Psoas muscle (tissue), 8 donors: ENCODE data around the gene PPA1. TPM values are rescaled to one million over a fixed set of nuclear protein-coding genes. Genes with fewer than 3 reads are reported as not detected.
A peak's percentile ranks its signal among the peaks of the same experiment; 100 is the strongest.

ENCODE experiments used
- ATAC-seq, 4 donors: fragments of 200-7000 bp; cut with Tn5 transposase; one replicate each; pipeline ENCODE4 v1.9.1; 2020; ENCODE audit warnings: moderate library complexity in 3 of 4, mild to moderate bottlenecking in 2 of 4
- DNase-seq, 2 donors: peaks; one replicate each; pipeline ENCODE4 v3.0.0-alpha.2; 2020
- H3K27ac ChIP-seq: fragments of 200-600 bp; one replicate; pipeline ENCODE4 v1.8.0; 2022
- H3K27me3 ChIP-seq, 3 donors: fragments of 200-600 bp in 1 of 3; one replicate each; pipeline versions ENCODE4 v1.6.1 to v1.8.0; 2013 to 2022; ENCODE audit warnings: low read length in 2 of 3, mild to moderate bottlenecking in 2 of 3, moderate library complexity in 1 of 3; ENCODE audit not compliant: insufficient read depth in 3 of 3
- H3K36me3 ChIP-seq, 2 donors: fragments of 200-600 bp in 1 of 2; one replicate each; pipeline versions ENCODE4 v1.6.1 to v1.8.0; 2013 to 2022; ENCODE audit warnings: low read depth in 1 of 2, mild to moderate bottlenecking in 1 of 2, moderate library complexity in 1 of 2; ENCODE audit not compliant: insufficient read depth in 1 of 2
- H3K4me1 ChIP-seq: fragments of 200-600 bp; one replicate; pipeline ENCODE4 v1.8.0; 2022
- H3K4me3 ChIP-seq: fragments of 200-600 bp; one replicate; pipeline ENCODE4 v1.8.0; 2022; ENCODE audit warnings: mild to moderate bottlenecking
- H3K9me3 ChIP-seq: fragments of 200-600 bp; one replicate; pipeline ENCODE4 v1.8.0; 2022
- CTCF ChIP-seq: fragments of 200-600 bp; IDR thresholded peaks from one replicate; pipeline ENCODE4 v1.8.0; 2022; ENCODE audit warnings: antibody characterized with exemption
- WGBS, 3 donors: extraction: QIAGEN DNeasy Blood & Tissue Kit; methylation state at CpG; one replicate each; pipeline versions ENCODE4 v1.1.6 to v1.1.7; 2013; 5-methylcytosine and 5-hydroxymethylcytosine counted together
- intact Hi-C, 2 donors: fragments of 100-400 bp; cut with DNase I; formaldehyde crosslinking; loops; one replicate each; pipeline versions ENCODE4 v1.11.0 to v1.14.2; 2022
- polyA plus RNA-seq, 3 donors: library from polyadenylated mRNA; stranded (reverse); fragments of 200-250 nt; gene quantifications; one replicate each; pipeline ENCODE4 v1.2.3, GENCODE V29; 2013
- total RNA-seq, 4 donors: library from RNA; stranded (reverse); fragmentation: NEBNext Ultra II Directional in 2 of 4; extraction: Animal tissue kit (Norgen Biotek cat#: 25700) in 2 of 4; gene quantifications; one replicate each; pipeline versions ENCODE4 v1.2.1 to v1.2.4, GENCODE V29; 2021 to 2023
- donor health status: healthy with polysubstance abuse.
- donor health status: DM: no; HTN: no; CAD: no; lungs with moderate emphysema.
- donor health status: Bipolar disorder and iron deficiency.
- donor health status: healthy.
- donor health status: DM: yes; HTN: yes; CAD: no.
- donor health status: DM: no; HTN: no; CAD: no.
- donor health status: DM: no; HTN: no; CAD: no.
- donor health status: DM: yes; HTN: yes; CAD: no.

Gene PPA1
- total and polyA plus RNA-seq, 7 donors, result 95.3 to 211 (median 131) TPM

GRCh38 chr10:70254778-70255328 is 21.6 kb upstream of the PPA1 start:
- ATAC-seq (no peak), DNase-seq (no peak)
- Histone ChIP-seq H3K4me3 (peak overlapping the region; percentile 36), H3K27me3 (peaks cover 0 to 39% (median 21%) of the 10 kb centered on the region in 3 donors), H3K27ac (no peak overlapping the region), H3K9me3 (no peaks in the 10 kb centered on the region), H3K4me1 (no peaks in the 10 kb centered on the region), H3K36me3 (no peaks in the 10 kb centered on the region)
- intact Hi-C loops, result no loop called here
- 41 to 54% (median 53%) methylated on average over 34 to 40 of the region's 40 CpGs for WGBS, 3 donors
- TF ChIP-seq CTCF, result no peak

DNA sequence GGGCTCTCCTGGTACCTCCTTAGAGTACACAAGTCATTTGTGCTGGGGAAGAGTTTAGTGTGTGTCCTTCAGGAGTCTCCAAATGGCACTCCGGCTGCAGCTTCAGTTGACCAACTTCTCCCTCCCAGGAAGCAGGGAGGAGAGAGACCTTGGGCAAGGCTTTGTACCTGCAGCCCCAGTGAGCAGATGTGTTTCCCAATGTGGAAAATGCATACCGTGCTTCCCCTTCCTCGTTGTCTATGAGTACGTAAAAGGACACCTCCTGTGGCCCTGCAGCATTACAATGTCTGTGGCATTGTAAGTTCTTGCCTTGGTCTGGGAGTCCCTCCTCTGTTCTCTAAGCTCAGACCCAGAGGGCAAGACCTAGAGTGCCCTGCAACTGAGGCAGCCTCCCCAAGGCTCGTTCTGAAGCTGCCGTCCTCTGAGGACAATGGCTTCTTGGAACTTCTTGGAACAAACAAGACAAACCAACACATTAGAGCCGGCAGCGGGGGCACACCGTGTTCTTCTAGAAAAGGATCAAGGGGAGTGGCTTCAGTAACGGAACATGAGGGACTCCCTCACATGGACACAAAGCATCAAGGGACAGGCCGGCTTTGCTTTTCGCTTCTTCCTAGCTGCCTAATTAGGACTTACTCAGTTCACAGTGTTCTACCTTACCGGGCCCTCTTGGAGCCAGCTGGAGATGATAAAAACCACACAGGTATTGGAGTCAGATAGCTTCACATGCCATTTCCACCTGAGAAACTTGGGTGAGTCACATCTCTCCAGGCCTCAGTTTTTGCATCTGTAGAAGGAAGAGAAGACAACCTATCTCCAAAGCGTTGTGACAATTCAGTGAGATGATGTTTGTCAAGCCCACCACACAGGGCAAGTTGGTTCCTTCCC is 20.9 kb upstream of the PPA1 start:
- no peaks in the 10 kb centered on the region for H3K36me3 ChIP-seq
- no peaks in the 10 kb centered on the region for H3K4me1 ChIP-seq
- WGBS, 3 donors, result 81 to 85% (median 84%) methylated on average over 14 of the region's 14 CpGs
- H3K9me3 ChIP-seq, result no peaks in the 10 kb centered on the region
- intact Hi-C loops, result no loop called here
- DNase-seq (no peak), ATAC-seq (no peak)
- peaks cover 0 to 39% (median 21%) of the 10 kb centered on the region in 3 donors for H3K27me3 ChIP-seq
- TF ChIP-seq CTCF, result no peak
- H3K4me3 ChIP-seq, result no peak overlapping the region
- H3K27ac ChIP-seq, result no peak overlapping the region

DNA sequence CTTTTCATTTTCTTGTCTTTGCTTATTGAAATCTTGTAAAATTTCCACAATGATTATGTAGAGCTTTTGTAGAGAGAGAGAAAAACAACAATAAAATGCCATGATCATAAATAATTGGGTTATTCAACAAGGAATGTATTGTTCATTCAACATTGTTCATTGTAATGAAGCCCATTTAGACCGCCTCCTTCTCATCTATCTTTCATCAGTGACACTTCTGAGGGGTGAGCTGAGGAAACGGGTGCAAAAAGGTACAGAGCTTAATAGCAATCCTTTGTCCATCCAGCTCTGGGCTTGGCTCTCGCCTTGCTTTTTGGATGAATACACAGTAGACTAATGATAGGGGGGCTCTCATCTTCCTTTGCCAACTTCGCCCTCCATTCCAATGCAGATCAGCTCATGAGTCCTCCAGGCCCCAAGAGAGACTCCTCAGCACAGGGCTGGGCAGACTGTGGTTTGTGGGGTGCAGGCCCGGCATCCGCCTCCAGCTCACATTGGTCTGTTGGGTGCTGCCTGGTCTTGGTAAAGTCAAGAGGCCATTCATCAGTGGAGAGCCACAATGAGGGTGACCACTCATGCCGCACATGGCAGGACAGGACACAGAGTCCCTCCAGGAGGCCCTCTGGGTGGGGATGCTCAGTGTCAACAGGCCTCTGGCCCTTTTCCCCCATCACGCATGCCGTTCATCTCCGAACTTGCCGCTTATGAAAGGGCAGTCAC is 17.9 kb upstream of the PPA1 start:
- no peak for TF ChIP-seq CTCF
- H3K27ac ChIP-seq, result no peak overlapping the region
- H3K27me3 ChIP-seq, result peaks cover 0 to 30% (median 20%) of the 10 kb centered on the region in 3 donors
- no peaks in the 10 kb centered on the region for H3K9me3 ChIP-seq
- ATAC-seq (no peak), DNase-seq (no peak)
- intact Hi-C loops, result no loop called here
- 90 to 98% (median 94%) methylated on average over 11 of the region's 11 CpGs for WGBS, 3 donors
- no peak overlapping the region for H3K4me3 ChIP-seq
- H3K4me1 ChIP-seq, result no peaks in the 10 kb centered on the region
- H3K36me3 ChIP-seq, result no peaks in the 10 kb centered on the region

DNA sequence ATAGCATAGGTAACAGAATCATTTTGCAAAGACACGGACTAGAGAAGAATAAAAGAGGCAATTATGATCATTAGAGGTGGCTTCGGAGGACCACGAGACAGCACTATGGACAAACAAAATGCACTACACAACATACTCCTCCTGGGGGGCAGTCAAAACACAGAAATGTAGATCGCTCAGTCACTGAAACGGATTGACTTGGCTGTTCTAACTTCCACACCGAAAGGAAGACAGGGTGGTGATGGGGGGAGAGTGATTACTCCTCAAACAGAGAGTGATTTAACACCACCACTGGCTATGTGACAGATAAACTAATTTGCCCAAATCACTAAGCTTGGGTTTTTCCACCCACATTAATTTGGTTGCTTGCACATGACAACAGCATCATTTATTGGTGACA is 14.1 kb upstream of the PPA1 start:
- DNase-seq, result no peak
- WGBS, 3 donors, result 69 to 71% (median 70%) methylated on average over 6 of the region's 6 CpGs

More for the DNA sequence above, 14.1 kb upstream of the PPA1 start:
- no peaks in the 10 kb centered on the region for H3K9me3 ChIP-seq
- no peak for ATAC-seq
- no peak overlapping the region for H3K4me3 ChIP-seq
- H3K27me3 ChIP-seq, result peaks cover 0 to 3% (median 1%) of the 10 kb centered on the region in 3 donors
- H3K27ac ChIP-seq, result no peak overlapping the region
- TF ChIP-seq CTCF, result no peak
- no peaks in the 10 kb centered on the region for H3K36me3 ChIP-seq
- no peaks in the 10 kb centered on the region for H3K4me1 ChIP-seq
- intact Hi-C loops, result no loop called here
